Forelimb muscle (tissue), 1 donor: ENCODE measurements around the gene ERMP1. TPM values are rescaled to one million over a fixed set of nuclear protein-coding genes. Genes with fewer than 3 reads are reported as not detected.
"Not testable (repeated sequence)": the region's sequence is repeated elsewhere in the genome, so short reads cannot be mapped to it uniquely, and the experiment has no call there.

Experiments used
- DNase-seq: peaks from one replicate; pipeline ENCODE4 v3.0.0-alpha.2; 2013; ENCODE audit warnings: low read depth
- polyA plus RNA-seq: library from polyadenylated mRNA; unstranded; fragments of 120-200 nt; gene quantifications from one replicate; pipeline ENCODE4 v1.2.1, GENCODE V29; 2013; ENCODE audit not compliant: insufficient read length

The ERMP1 gene
- polyA plus RNA-seq, 1 donor, result 7.1 TPM

GRCh38 chr9:5818424-5819142 is 14.3 kb downstream of the ERMP1 start:
- DNase-seq, result no peak

- DNase-seq, result no peak
Measured at GRCh38 chr9:5817862-5818261, 15.1 kb downstream of the ERMP1 start.

GRCh38 chr9:5815461-5815860 is 17.5 kb downstream of the ERMP1 start:
- DNase-seq, result no peak

- DNase-seq, result no peak
Measured at GRCh38 chr9:5813824-5814223, 19.1 kb downstream of the ERMP1 start.

GRCh38 chr9:5811751-5812150 is 21.2 kb downstream of the ERMP1 start:
- DNase-seq, result no peak

GRCh38 chr9:5805478-5805877 is 27.4 kb downstream of the ERMP1 start:
- DNase-seq, result no peak

- no peak for DNase-seq
Measured at GRCh38 chr9:5801739-5802113, 31.2 kb downstream of the ERMP1 start.

GRCh38 chr9:5800969-5801738 is 31.8 kb downstream of the ERMP1 start:
- DNase-seq, result no peak

GRCh38 chr9:5800378-5800777 is 32.5 kb downstream of the ERMP1 start:
- DNase-seq, result not testable (repeated sequence)

- DNase-seq, result peak; percentile 16
Measured at GRCh38 chr9:5799314-5799713, 33.6 kb downstream of the ERMP1 start.

GRCh38 chr9:5798581-5798980 is 34.3 kb downstream of the ERMP1 start:
- DNase-seq, result no peak

GRCh38 chr9:5796298-5796697 is 36.6 kb downstream of the ERMP1 start:
- no peak for DNase-seq

GRCh38 chr9:5793812-5794211 is 39.1 kb downstream of the ERMP1 start:
- DNase-seq, result no peak

- DNase-seq, result no peak
Measured at GRCh38 chr9:5791870-5792269, 41.0 kb downstream of the ERMP1 start.

- no peak for DNase-seq
Measured at GRCh38 chr9:5790923-5791322, 42.0 kb downstream of the ERMP1 start.

GRCh38 chr9:5789489-5789888 is 43.4 kb downstream of the ERMP1 start:
- DNase-seq, result no peak

GRCh38 chr9:5787759-5788302 is 45.1 kb downstream of the ERMP1 start:
- no peak for DNase-seq

GRCh38 chr9:5787220-5787619 is 45.7 kb downstream of the ERMP1 start:
- DNase-seq, result no peak

- DNase-seq, result no peak
Measured at GRCh38 chr9:5786370-5787127, 46.4 kb downstream of the ERMP1 start.

GRCh38 chr9:5784526-5785315 is 48.2 kb downstream of the ERMP1 start:
- DNase-seq, result no peak

GRCh38 chr9:5783982-5784381 is 48.9 kb downstream of the ERMP1 start:
- DNase-seq, result no peak
